Erythroblast (primary cell): ENCODE measurements around the gene TSPEAR.
"Not testable (repeated sequence)": the region's sequence is repeated elsewhere in the genome, so short reads cannot be mapped to it uniquely, and the experiment has no call there.

ENCODE experiments used
- DNase-seq, 2 experiments: peaks; one replicate each; lab custom pipeline; 2025; lab: John Stamatoyannopoulos, UW
- GATA1 ChIP-seq: IDR thresholded peaks from 2 replicates; pipeline ENCODE4 v1.6.1; 2011; ENCODE audit warnings: low read depth, mild to moderate bottlenecking, control low read depth, low read length, moderate library complexity
- POLR2A ChIP-seq: IDR thresholded peaks from 2 replicates; pipeline ENCODE4 v1.6.1; 2011; ENCODE audit warnings: mild to moderate bottlenecking, low read length

The TSPEAR gene

GRCh38 chr21:44599264-44600029, 111.9 kb downstream of the TSPEAR start:
- DNase-seq = no peak
- TF ChIP-seq POLR2A (no peak), GATA1 (no peak)

GRCh38 chr21:44598061-44598460, 113.3 kb downstream of the TSPEAR start:
- no peak for TF ChIP-seq POLR2A
- TF ChIP-seq GATA1 = no peak
- DNase-seq = no peak

- no peak for DNase-seq
- TF ChIP-seq GATA1 (no peak), POLR2A (no peak)
Observed at GRCh38 chr21:44596068-44596725, 115.2 kb downstream of the TSPEAR start.

- TF ChIP-seq GATA1 (no peak), POLR2A (no peak)
- DNase-seq = no peak
Observed at GRCh38 chr21:44595524-44595923, 115.8 kb downstream of the TSPEAR start.

- peak; percentile 75 to 80 for DNase-seq
- TF ChIP-seq GATA1 = no peak
- TF ChIP-seq POLR2A = no peak
Observed at GRCh38 chr21:44594406-44594916, 116.9 kb downstream of the TSPEAR start.

GRCh38 chr21:44593598-44594405, 117.6 kb downstream of the TSPEAR start:
- DNase-seq = peak; percentile 86 to 92

GRCh38 chr21:44592446-44593311, 118.7 kb downstream of the TSPEAR start, which contains the start of gene KRTAP10-6:
TSS of gene KRTAP10-6 (minus strand) at chr21:44592505. CDS start at chr21:44592484, 21 bp downstream.
- DNase-seq = no peak
- no peak for TF ChIP-seq POLR2A
- TF ChIP-seq GATA1 = no peak

More at GRCh38 chr21:44593598-44594405, 117.6 kb downstream of the TSPEAR start:
- no peak for TF ChIP-seq GATA1
- peak; percentile 35 for TF ChIP-seq POLR2A

GRCh38 chr21:44591801-44592130, 119.6 kb downstream of the TSPEAR start:
- not testable (repeated sequence) for DNase-seq

- DNase-seq = not testable (repeated sequence)
Observed at GRCh38 chr21:44590897-44591800, 120.2 kb downstream of the TSPEAR start.

GRCh38 chr21:44590311-44590721, 121.1 kb downstream of the TSPEAR start:
- DNase-seq = no peak
- TF ChIP-seq POLR2A (no peak), GATA1 (no peak)

- TF ChIP-seq POLR2A (no peak), GATA1 (no peak)
- DNase-seq = no peak
Observed at GRCh38 chr21:44589586-44590305, 121.6 kb downstream of the TSPEAR start.

- no peak for TF ChIP-seq GATA1
- no peak for TF ChIP-seq POLR2A
- no peak for DNase-seq
Observed at GRCh38 chr21:44589094-44589493, 122.3 kb downstream of the TSPEAR start.
